Skeletal muscle satellite cell (primary cell): ENCODE results near the gene OCIAD2.
"Not testable (repeated sequence)": the region's sequence is repeated elsewhere in the genome, so short reads cannot be mapped to it uniquely, and the experiment has no call there.

Experiments
- H3K27me3 ChIP-seq: 2 replicates; pipeline ENCODE4 v1.7.0; 2013; ENCODE audit warnings: low read length; ENCODE audit not compliant: control insufficient read depth, insufficient read depth
- H3K36me3 ChIP-seq: 2 replicates; pipeline ENCODE4 v1.7.0; 2013; ENCODE audit warnings: mild to moderate bottlenecking, control low read depth, low read length; ENCODE audit not compliant: insufficient read depth
- H3K4me1 ChIP-seq: 2 replicates; pipeline ENCODE4 v1.7.0; 2013; ENCODE audit warnings: low read length; ENCODE audit not compliant: control insufficient read depth, insufficient read depth
- H3K4me2 ChIP-seq: 2 replicates; pipeline ENCODE4 v1.7.0; 2013; ENCODE audit warnings: mild to moderate bottlenecking, low read length
- H3K4me3 ChIP-seq: 2 replicates; pipeline ENCODE4 v1.7.0; 2013; ENCODE audit warnings: low read length
- H3K9ac ChIP-seq: 2 replicates; pipeline ENCODE4 v1.7.0; 2013; ENCODE audit warnings: mild to moderate bottlenecking, low read depth, low read length, moderate library complexity
- H3K9me3 ChIP-seq: replicated peaks from 2 replicates; pipeline ENCODE4 v1.7.0; 2013; ENCODE audit warnings: mild to moderate bottlenecking, control low read depth, low read length

OCIAD2 gene

GRCh38 chr4:48937033-48937432, 30.5 kb upstream of the OCIAD2 start:
- H3K9ac ChIP-seq, result no peak overlapping the region
- H3K36me3 ChIP-seq, result no peaks in the 10 kb centered on the region
- no peaks in the 10 kb centered on the region for H3K27me3 ChIP-seq
- H3K4me1 ChIP-seq, result peaks cover 5% of the 10 kb centered on the region
- H3K4me3 ChIP-seq, result no peak overlapping the region
- H3K9me3 ChIP-seq, result no peaks in the 10 kb centered on the region
- H3K4me2 ChIP-seq, result no peak overlapping the region

DNA sequence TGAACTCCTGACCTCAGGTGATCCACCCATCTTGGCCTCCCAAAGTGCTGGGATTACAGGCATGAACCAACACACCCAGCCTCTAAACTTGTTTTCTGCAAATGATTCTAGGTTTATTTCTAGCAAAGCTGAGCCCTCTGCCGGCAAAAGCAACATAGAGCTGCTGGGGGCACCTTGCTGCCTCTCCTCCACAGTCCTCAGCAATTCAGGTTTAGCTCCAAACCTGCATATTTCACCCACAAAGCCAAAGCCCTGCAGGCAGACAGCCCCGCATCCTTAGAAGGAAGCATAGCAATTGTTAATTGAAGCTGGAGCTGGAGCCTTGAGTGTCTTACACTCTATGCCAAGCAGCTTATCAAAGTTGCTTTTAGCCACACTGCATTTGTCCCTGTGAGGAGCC, 24.9 kb upstream of the OCIAD2 start:
- H3K4me2 ChIP-seq, result no peak overlapping the region
- H3K36me3 ChIP-seq, result no peaks in the 10 kb centered on the region
- no peaks in the 10 kb centered on the region for H3K27me3 ChIP-seq
- H3K9me3 ChIP-seq, result no peaks in the 10 kb centered on the region
- no peak overlapping the region for H3K9ac ChIP-seq
- H3K4me1 ChIP-seq, result no peaks in the 10 kb centered on the region
- no peak overlapping the region for H3K4me3 ChIP-seq

GRCh38 chr4:48930654-48931053, 24.1 kb upstream of the OCIAD2 start:
- H3K4me1 ChIP-seq, result no peaks in the 10 kb centered on the region
- no peak overlapping the region for H3K4me2 ChIP-seq
- no peaks in the 10 kb centered on the region for H3K9me3 ChIP-seq
- no peak overlapping the region for H3K9ac ChIP-seq
- no peaks in the 10 kb centered on the region for H3K27me3 ChIP-seq
- no peaks in the 10 kb centered on the region for H3K36me3 ChIP-seq
- H3K4me3 ChIP-seq, result no peak overlapping the region

DNA sequence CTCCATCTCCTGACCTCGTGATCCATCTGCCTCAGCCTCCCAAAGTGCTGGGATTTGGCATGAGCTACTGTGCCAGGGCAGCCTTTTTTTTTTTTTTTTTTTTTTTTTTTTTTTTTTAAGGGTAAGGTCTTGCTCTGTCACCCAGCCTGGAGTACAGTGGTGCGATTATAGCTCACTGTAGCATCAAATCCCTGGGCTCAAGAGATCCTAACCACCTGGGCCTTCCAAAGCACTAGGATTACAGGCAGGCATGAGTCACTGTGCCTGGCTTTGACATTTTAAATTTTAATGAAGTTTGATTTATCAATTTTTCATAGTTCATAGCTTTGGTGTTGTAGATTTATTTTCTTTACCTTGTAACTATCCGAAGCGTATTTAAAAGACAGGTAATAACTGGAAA, 17.8 kb upstream of the OCIAD2 start:
- no peaks in the 10 kb centered on the region for H3K27me3 ChIP-seq
- H3K9me3 ChIP-seq, result no peaks in the 10 kb centered on the region
- H3K4me2 ChIP-seq, result no peak overlapping the region
- H3K36me3 ChIP-seq, result no peaks in the 10 kb centered on the region
- no peak overlapping the region for H3K4me3 ChIP-seq
- H3K9ac ChIP-seq, result no peak overlapping the region
- H3K4me1 ChIP-seq, result no peaks in the 10 kb centered on the region

- not testable (repeated sequence) for H3K36me3 ChIP-seq, H3K4me3 ChIP-seq, H3K9ac ChIP-seq, H3K4me2 ChIP-seq, H3K9me3 ChIP-seq, H3K27me3 ChIP-seq, H3K4me1 ChIP-seq
Measured at GRCh38 chr4:48923065-48923464, 16.5 kb upstream of the OCIAD2 start.

GRCh38 chr4:48914311-48914710, 7.7 kb upstream of the OCIAD2 start:
- H3K9ac ChIP-seq, result no peak overlapping the region
- H3K4me2 ChIP-seq, result no peak overlapping the region
- no peaks in the 10 kb centered on the region for H3K36me3 ChIP-seq
- no peak overlapping the region for H3K4me3 ChIP-seq
- peaks cover 18% of the 10 kb centered on the region for H3K4me1 ChIP-seq
- no peaks in the 10 kb centered on the region for H3K27me3 ChIP-seq
- H3K9me3 ChIP-seq, result no peaks in the 10 kb centered on the region

DNA sequence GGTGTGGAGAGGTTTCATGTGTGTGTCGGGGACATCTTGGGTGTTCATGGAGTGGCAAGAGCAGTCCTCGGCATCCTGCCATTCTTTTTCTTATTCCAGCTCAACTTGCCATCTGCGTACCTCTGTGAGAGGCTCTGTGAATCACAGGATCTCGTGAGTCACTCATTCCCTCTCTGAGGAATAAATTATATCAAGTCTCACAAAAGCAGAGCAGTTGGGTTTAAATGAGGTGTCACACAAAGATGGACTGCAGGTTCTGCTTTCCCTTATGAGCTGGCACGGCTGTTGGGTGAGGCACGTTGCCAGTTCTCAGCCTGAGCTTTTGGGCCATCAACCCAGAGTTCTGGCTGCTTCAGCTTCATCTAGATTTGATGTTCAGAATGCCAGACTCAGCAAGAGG, 6.8 kb upstream of the OCIAD2 start:
- Histone ChIP-seq H3K4me2 (no peak overlapping the region), H3K36me3 (no peaks in the 10 kb centered on the region), H3K4me1 (peaks cover 22% of the 10 kb centered on the region), H3K9me3 (no peaks in the 10 kb centered on the region), H3K9ac (no peak overlapping the region), H3K27me3 (no peaks in the 10 kb centered on the region), H3K4me3 (no peak overlapping the region)

DNA sequence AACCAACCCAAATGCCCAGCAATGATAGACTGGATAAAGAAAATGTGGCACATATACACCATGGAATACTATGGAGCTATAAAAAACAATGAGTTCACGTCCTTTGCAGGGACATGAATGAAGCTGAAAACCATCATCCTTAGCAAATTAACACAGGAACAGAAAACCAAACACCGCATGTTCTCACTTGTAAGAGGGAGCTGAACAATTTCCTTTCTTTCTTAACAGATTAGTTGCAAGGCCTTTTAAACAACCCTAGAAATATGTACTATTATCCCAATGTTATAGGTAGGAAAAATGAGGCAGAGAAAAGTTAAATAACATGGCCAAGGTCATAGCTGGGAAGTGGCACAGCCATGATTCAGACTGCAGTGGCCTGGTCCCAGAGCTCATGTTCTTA, 5.8 kb upstream of the OCIAD2 start:
- Histone ChIP-seq H3K4me3 (no peak overlapping the region), H3K36me3 (no peaks in the 10 kb centered on the region), H3K4me1 (peaks cover 22% of the 10 kb centered on the region), H3K27me3 (no peaks in the 10 kb centered on the region), H3K9me3 (no peaks in the 10 kb centered on the region), H3K9ac (no peak overlapping the region), H3K4me2 (no peak overlapping the region)

GRCh38 chr4:48910511-48910910, 3.9 kb upstream of the OCIAD2 start:
- Histone ChIP-seq H3K9me3 (no peaks in the 10 kb centered on the region), H3K4me3 (no peak overlapping the region), H3K4me1 (peaks cover 36% of the 10 kb centered on the region), H3K27me3 (no peaks in the 10 kb centered on the region), H3K4me2 (no peak overlapping the region), H3K9ac (no peak overlapping the region), H3K36me3 (no peaks in the 10 kb centered on the region)

GRCh38 chr4:48909697-48910096, 3.1 kb upstream of the OCIAD2 start:
- Histone ChIP-seq H3K4me3 (no peak overlapping the region), H3K9me3 (no peaks in the 10 kb centered on the region), H3K9ac (no peak overlapping the region), H3K27me3 (no peaks in the 10 kb centered on the region), H3K4me1 (peaks cover 44% of the 10 kb centered on the region), H3K4me2 (no peak overlapping the region), H3K36me3 (no peaks in the 10 kb centered on the region)

GRCh38 chr4:48908687-48909086, 2.1 kb upstream of the OCIAD2 start:
- Histone ChIP-seq H3K27me3 (no peaks in the 10 kb centered on the region), H3K4me2 (no peak overlapping the region), H3K9ac (no peak overlapping the region), H3K4me1 (peaks cover 46% of the 10 kb centered on the region), H3K36me3 (no peaks in the 10 kb centered on the region), H3K9me3 (no peaks in the 10 kb centered on the region), H3K4me3 (no peak overlapping the region)

DNA sequence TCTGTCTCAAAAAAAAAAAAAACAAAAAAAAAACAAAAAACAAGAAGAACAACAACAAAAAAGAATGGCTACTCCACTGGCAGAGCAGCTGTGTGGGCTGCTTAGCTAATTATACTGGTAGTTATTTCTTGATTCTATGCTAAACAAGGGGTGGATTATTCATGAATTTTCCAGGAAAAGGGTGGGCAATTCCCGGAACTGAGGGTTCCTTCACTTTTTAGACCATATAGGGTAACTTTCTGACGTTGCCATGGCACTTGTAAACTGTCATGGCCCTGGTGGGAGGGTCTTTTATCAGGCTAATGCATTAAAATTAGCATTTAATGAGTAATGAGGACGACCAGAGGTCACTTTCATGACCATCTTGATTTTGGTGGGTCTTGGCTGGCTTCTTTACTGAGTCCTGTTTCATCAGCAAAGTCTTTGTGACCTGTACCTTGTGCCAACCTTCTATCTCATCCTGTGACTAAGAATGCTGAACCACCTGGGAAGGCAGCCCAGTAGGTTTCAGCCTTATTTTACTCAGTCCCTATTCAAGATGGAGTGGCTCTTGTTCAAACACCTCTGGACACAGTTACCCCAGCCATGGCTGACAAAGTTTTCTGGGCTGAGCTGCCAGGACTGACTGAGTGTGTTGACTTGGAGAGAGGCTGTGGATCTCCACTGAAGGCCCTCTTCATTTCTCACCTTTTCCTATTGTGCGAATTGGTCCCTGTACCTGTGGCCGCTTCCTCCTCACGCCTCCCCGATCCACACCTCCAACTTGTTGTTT, 1.3 kb upstream of the OCIAD2 start:
- no peaks in the 10 kb centered on the region for H3K27me3 ChIP-seq
- peaks cover 39% of the 10 kb centered on the region for H3K4me1 ChIP-seq
- no peak overlapping the region for H3K9ac ChIP-seq

More for the DNA sequence above, 1.3 kb upstream of the OCIAD2 start:
- no peaks in the 10 kb centered on the region for H3K36me3 ChIP-seq
- no peak overlapping the region for H3K4me2 ChIP-seq
- no peaks in the 10 kb centered on the region for H3K9me3 ChIP-seq
- H3K4me3 ChIP-seq, result no peak overlapping the region
